Panc1 (cell line): Measurements from ENCODE around the gene PC.

Experiments used
- CTCF ChIP-seq: fragments of 450-650 bp; IDR thresholded peaks from 2 replicates; pipeline ENCODE4 v1.5.1; 2017; ENCODE audit warnings: mild to moderate bottlenecking
- REST ChIP-seq, 2 experiments: IDR thresholded peaks; 2 replicates each; pipeline ENCODE4 v1.6.1; 2011 to 2012; ENCODE audit warnings: low read depth in 2 of 2, control low read depth in 1 of 2, low read length in 1 of 2, mild to moderate bottlenecking in 1 of 2, moderate library complexity in 1 of 2; ENCODE audit not compliant: insufficient read depth in 1 of 2

GRCh38 chr11:66882561-66883015 lies 75.6 kb downstream of the PC start:
- TF ChIP-seq REST (IDR thresholded peaks at IDR 0.05; ENCODE audit: insufficient read depth in 1 of 2, low read depth in 2 of 2, low read length in 1 of 2), result no peak
- TF ChIP-seq CTCF, result no peak
